ENCODE results near the gene KRTAP29-1. TPM values are rescaled to one million over a fixed set of nuclear protein-coding genes. Genes with fewer than 3 reads are reported as not detected.

KRTAP29-1 gene
- total and polyA plus RNA-seq, 8 donors: not detected

DNA sequence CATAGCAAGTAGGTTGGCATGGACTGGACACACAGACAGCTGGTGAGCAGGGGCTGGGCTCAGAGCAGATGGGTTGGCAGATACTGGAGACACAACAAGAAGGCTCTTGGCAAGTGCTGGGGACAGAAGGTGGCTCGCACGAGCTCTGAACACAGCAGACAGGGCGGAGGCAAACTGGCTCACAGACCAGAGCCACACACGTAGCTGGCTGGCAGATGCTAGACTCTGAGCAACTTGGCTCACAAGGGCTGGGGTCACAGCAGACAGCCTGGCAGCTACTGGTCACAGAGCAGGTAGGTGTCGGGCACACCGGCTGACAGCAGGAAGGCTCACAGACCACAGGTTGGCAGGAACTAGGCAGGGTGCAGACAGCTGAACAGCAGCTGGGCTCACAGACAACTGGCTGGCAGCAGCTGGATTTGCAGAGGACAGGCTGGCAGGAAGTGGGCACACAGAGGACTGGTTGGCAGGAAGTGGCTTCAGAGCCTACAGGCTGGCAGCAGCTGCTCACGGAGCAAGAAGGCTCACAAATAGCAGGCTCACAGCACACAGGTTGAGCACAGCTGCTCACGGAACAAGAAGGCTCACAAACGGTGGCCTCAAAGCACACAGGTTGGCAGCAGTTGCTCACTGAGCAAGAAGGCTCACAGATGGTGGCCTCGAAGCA is 5.7 kb upstream of the KRTAP29-1 start:
- peak in 3 of 4 donors; percentile 65 to 76 (median 72) for ATAC-seq
- no peak overlapping the region for H3K4me3 ChIP-seq
- no peaks in the 10 kb centered on the region for H3K27me3 ChIP-seq
- H3K4me1 ChIP-seq: no peaks in the 10 kb centered on the region
- no peaks in the 10 kb centered on the region for H3K9me3 ChIP-seq
- peak in 2 of 6 donors; percentile 21 to 57 for DNase-seq
- 50 to 59% methylated on average over 10 of the region's 10 CpGs for WGBS, 2 donors
- intact Hi-C loops (cut with DNase I): no loop called here
- TF ChIP-seq CTCF (IDR thresholded peaks at IDR 0.05): no peak
- H3K27ac ChIP-seq: no peak overlapping the region
- no peak for FAIRE-seq
- no peaks in the 10 kb centered on the region for H3K36me3 ChIP-seq

DNA sequence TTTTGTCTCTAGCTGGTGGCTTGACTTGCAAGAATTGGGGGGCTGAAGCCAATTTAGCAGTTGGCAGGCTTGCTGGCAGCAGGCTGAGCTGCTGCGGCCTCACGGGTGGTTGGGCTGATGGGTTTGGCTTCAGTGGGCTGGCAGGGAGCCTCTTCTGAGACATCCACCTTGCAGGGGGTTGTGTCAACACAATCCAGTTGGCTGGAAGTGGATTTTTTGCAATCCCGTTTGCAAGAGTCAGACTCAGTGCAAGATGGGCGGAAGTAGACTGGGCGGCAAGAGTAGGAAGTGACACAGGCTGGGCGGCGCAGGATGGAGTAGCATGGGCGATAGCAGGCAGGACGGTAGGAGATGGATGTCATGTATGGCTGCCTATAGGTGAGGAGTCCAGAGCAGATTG is 5.0 kb upstream of the KRTAP29-1 start:
- Histone ChIP-seq H3K27me3 (no peaks in the 10 kb centered on the region), H3K27ac (no peak overlapping the region), H3K9me3 (no peaks in the 10 kb centered on the region), H3K36me3 (no peaks in the 10 kb centered on the region), H3K4me1 (no peaks in the 10 kb centered on the region), H3K4me3 (no peak overlapping the region)
- DNase-seq: no peak
- intact Hi-C loops (cut with DNase I): no loop called here
- WGBS, 2 donors: 64 to 77% methylated on average over 9 of the region's 9 CpGs
- ATAC-seq: peak in 3 of 4 donors; percentile 30 to 53 (median 33)
- FAIRE-seq: no peak
- no peak for TF ChIP-seq CTCF (IDR thresholded peaks at IDR 0.05)

DNA sequence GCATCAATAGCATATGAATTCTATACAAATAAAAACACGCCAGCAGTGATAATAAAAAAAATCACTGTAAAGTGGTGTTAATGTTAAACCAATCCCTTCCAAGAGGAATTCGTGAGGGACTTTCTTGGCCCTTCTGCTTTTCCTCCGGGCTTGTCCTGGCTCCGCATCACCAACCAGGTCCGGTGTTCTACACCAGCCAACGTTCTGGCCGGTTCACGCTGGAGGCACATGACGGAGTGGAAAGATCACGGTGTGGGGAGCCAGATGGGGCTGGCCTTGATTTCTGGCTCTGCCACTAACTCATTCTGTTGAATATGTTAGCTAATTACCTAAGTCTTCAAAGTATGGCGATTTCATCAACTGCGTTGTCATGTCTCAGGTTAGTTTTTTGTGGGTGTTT is 1.4 kb upstream of the KRTAP29-1 start:
- Histone ChIP-seq H3K9me3 (no peaks in the 10 kb centered on the region), H3K4me3 (no peak overlapping the region), H3K27ac (no peak overlapping the region), H3K27me3 (no peaks in the 10 kb centered on the region), H3K36me3 (no peaks in the 10 kb centered on the region), H3K4me1 (no peaks in the 10 kb centered on the region)
- FAIRE-seq: no peak
- WGBS, 2 donors: 70 to 76% methylated on average over 12 of the region's 12 CpGs
- no peak for ATAC-seq
- no peak for DNase-seq
- intact Hi-C loops (cut with DNase I): no loop called here
- TF ChIP-seq CTCF (IDR thresholded peaks at IDR 0.05): no peak

GRCh38 chr17:41302981-41303380 is 330 bp upstream of the KRTAP29-1 start:
- intact Hi-C loops (cut with DNase I): no loop called here

More at GRCh38 chr17:41302981-41303380, 330 bp upstream of the KRTAP29-1 start:
- ATAC-seq (no peak), DNase-seq (no peak), FAIRE-seq (no peak)
- Histone ChIP-seq H3K4me1 (no peaks in the 10 kb centered on the region), H3K27ac (no peak overlapping the region), H3K4me3 (no peak overlapping the region), H3K27me3 (no peaks in the 10 kb centered on the region), H3K36me3 (no peaks in the 10 kb centered on the region), H3K9me3 (no peaks in the 10 kb centered on the region)
- no peak for TF ChIP-seq CTCF (IDR thresholded peaks at IDR 0.05)
- WGBS, 2 donors: 71 to 76% methylated on average over 4 of the region's 4 CpGs
